NCI-H1105 treated with DMSO at 0.1 percent for 48 hours (cell line): ENCODE data around the gene HELZ2.
A peak's percentile ranks its signal among the peaks of the same experiment; 100 is the strongest.
"Not testable (repeated sequence)": the region's sequence is repeated elsewhere in the genome, so short reads cannot be mapped to it uniquely, and the experiment has no call there.

Experiments
- DNase-seq: peaks from one replicate; lab custom pipeline; 2025; lab: John Stamatoyannopoulos, UW

The HELZ2 gene

GRCh38 chr20:63578224-63579016 is 4.4 kb upstream of the HELZ2 start:
- no peak for DNase-seq

- DNase-seq = peak; percentile 64
These were observed 3.4 kb upstream of the HELZ2 start for GRCh38 chr20:63577317-63577894.

- DNase-seq = no peak
These were observed 2.3 kb upstream of the HELZ2 start for GRCh38 chr20:63576311-63576710.

- no peak for DNase-seq
These were observed 1.0 kb upstream of the HELZ2 start for GRCh38 chr20:63574829-63575743.

- no peak for DNase-seq
These were observed 350 bp downstream of the HELZ2 start for GRCh38 chr20:63573647-63574131.

- DNase-seq = no peak
These were observed 1.0 kb downstream of the HELZ2 start for GRCh38 chr20:63572788-63573646.

GRCh38 chr20:63572071-63572787 is 1.8 kb downstream of the HELZ2 start:
- no peak for DNase-seq

GRCh38 chr20:63571087-63571478 is 3.0 kb downstream of the HELZ2 start:
- not testable (repeated sequence) for DNase-seq

GRCh38 chr20:63570281-63571086 is 3.6 kb downstream of the HELZ2 start:
- no peak for DNase-seq

GRCh38 chr20:63568986-63569949 is 4.8 kb downstream of the HELZ2 start:
- DNase-seq = no peak

GRCh38 chr20:63568170-63568981 is 5.7 kb downstream of the HELZ2 start:
- DNase-seq = no peak

- no peak for DNase-seq
These were observed 6.5 kb downstream of the HELZ2 start for GRCh38 chr20:63567386-63568169.

GRCh38 chr20:63567136-63567385 is 7.0 kb downstream of the HELZ2 start:
- DNase-seq = no peak

- DNase-seq = no peak
These were observed 7.5 kb downstream of the HELZ2 start for GRCh38 chr20:63566395-63567135.

GRCh38 chr20:63565699-63566335 is 8.2 kb downstream of the HELZ2 start:
- DNase-seq = no peak

GRCh38 chr20:63565021-63565698 is 8.9 kb downstream of the HELZ2 start:
- DNase-seq = no peak
